ENCODE data around the gene CD200.

The CD200 gene

GRCh38 chr3:112308151-112308911, 24.6 kb upstream of the CD200 start:
- ChIA-PET CTCF (interaction anchor here (1.0 kb wide), 1 partner anchor 15 kb away, joined by 4 read pairs; no protein-coding TSS in a partner anchor), POLR2A (ENCODE audit: low non-redundant PET) (no interaction called here)
- H3K27ac ChIP-seq, result peak overlapping the region; percentile 63
- DNase-seq (ENCODE audit: low spot score), result no peak
- TF ChIP-seq, protein P1, sequence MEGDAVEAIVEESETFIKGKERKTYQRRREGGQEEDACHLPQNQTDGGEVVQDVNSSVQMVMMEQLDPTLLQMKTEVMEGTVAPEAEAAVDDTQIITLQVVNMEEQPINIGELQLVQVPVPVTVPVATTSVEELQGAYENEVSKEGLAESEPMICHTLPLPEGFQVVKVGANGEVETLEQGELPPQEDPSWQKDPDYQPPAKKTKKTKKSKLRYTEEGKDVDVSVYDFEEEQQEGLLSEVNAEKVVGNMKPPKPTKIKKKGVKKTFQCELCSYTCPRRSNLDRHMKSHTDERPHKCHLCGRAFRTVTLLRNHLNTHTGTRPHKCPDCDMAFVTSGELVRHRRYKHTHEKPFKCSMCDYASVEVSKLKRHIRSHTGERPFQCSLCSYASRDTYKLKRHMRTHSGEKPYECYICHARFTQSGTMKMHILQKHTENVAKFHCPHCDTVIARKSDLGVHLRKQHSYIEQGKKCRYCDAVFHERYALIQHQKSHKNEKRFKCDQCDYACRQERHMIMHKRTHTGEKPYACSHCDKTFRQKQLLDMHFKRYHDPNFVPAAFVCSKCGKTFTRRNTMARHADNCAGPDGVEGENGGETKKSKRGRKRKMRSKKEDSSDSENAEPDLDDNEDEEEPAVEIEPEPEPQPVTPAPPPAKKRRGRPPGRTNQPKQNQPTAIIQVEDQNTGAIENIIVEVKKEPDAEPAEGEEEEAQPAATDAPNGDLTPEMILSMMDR (conservative IDR thresholded peaks at IDR 0.05; ENCODE audit: low read depth), result no peak

- CTCF ChIA-PET, result interaction anchor here (0.6 to 0.9 kb wide), 5 partner anchors 24 to 1456 kb away, joined by 3 to 5 read pairs (median 4); no protein-coding TSS in a partner anchor
- DNase-seq (ENCODE audit: low spot score), result no peak
- TF ChIP-seq, protein P1 (conservative IDR thresholded peaks at IDR 0.05; ENCODE audit: low read depth), result no peak
- H3K27ac ChIP-seq, result no peak overlapping the region
- POLR2A ChIA-PET (ENCODE audit: low non-redundant PET), result no interaction called here
Measured at GRCh38 chr3:112314649-112315048, 18.3 kb upstream of the CD200 start.

GRCh38 chr3:112315791-112316190, 17.2 kb upstream of the CD200 start:
- ChIA-PET CTCF (interaction anchor here (0.9 to 1.7 kb wide), 2 partner anchors 23 to 76 kb away, joined by 3 to 5 read pairs; no protein-coding TSS in a partner anchor), POLR2A (ENCODE audit: low non-redundant PET) (no interaction called here)
- TF ChIP-seq, protein P1 (conservative IDR thresholded peaks at IDR 0.05; ENCODE audit: low read depth), result no peak
- no peak for DNase-seq (ENCODE audit: low spot score)
- no peak overlapping the region for H3K27ac ChIP-seq

GRCh38 chr3:112319516-112320276, 13.3 kb upstream of the CD200 start:
- ChIA-PET CTCF (interaction anchor here (0.6 to 1.1 kb wide), 4 partner anchors 58 to 238 kb away, joined by 3 to 4 read pairs (median 3); no protein-coding TSS in a partner anchor), POLR2A (ENCODE audit: low non-redundant PET) (no interaction called here)
- no peak overlapping the region for H3K27ac ChIP-seq

GRCh38 chr3:112320691-112321090, 12.3 kb upstream of the CD200 start:
- no peak overlapping the region for H3K27ac ChIP-seq
- ChIA-PET CTCF (interaction anchor here (0.6 to 1.1 kb wide), 3 partner anchors 134 to 211 kb away, joined by 3 read pairs; no protein-coding TSS in a partner anchor), POLR2A (ENCODE audit: low non-redundant PET) (no interaction called here)
- TF ChIP-seq, protein P1 (conservative IDR thresholded peaks at IDR 0.05; ENCODE audit: low read depth), result no peak
- DNase-seq (ENCODE audit: low spot score), result no peak

More at GRCh38 chr3:112319516-112320276, 13.3 kb upstream of the CD200 start:
- DNase-seq (ENCODE audit: low spot score), result peak; percentile 18
- TF ChIP-seq, protein P1 (conservative IDR thresholded peaks at IDR 0.05; ENCODE audit: low read depth), result no peak

GRCh38 chr3:112321867-112322652, 10.9 kb upstream of the CD200 start:
- no peak for DNase-seq (ENCODE audit: low spot score)
- TF ChIP-seq, protein P1 (conservative IDR thresholded peaks at IDR 0.05; ENCODE audit: low read depth), result no peak
- CTCF ChIA-PET, result interaction anchor here (0.6 to 0.8 kb wide), 2 partner anchors 29 to 30 kb away, joined by 3 read pairs; no protein-coding TSS in a partner anchor
- POLR2A ChIA-PET (ENCODE audit: low non-redundant PET), result no interaction called here
- no peak overlapping the region for H3K27ac ChIP-seq

Data from RWPE1 (cell line).